Esophagus squamous epithelium (tissue), 4 donors: ENCODE data around the gene ZNF184.

Source experiments
- POLR2A ChIP-seq, 4 donors: fragments of 450-650 bp; IDR thresholded peaks; one replicate each; pipeline ENCODE4 v1.6.1; 2017; ENCODE audit warnings: antibody characterized with exemption in 4 of 4, mild to moderate bottlenecking in 4 of 4, moderate library complexity in 3 of 4
- TF ChIP-seq, protein P1 (sequence below), 6 experiments: fragments of 450-650 bp in 4 of 6; fragments of 200-600 bp in 2 of 6; sonication (generic) in 2 of 6; IDR thresholded peaks; one replicate each; pipeline ENCODE4 v1.5.1; 2016 to 2019; ENCODE audit warnings: antibody characterized with exemption in 6 of 6, mild to moderate bottlenecking in 4 of 6, moderate library complexity in 4 of 6

DNA sequence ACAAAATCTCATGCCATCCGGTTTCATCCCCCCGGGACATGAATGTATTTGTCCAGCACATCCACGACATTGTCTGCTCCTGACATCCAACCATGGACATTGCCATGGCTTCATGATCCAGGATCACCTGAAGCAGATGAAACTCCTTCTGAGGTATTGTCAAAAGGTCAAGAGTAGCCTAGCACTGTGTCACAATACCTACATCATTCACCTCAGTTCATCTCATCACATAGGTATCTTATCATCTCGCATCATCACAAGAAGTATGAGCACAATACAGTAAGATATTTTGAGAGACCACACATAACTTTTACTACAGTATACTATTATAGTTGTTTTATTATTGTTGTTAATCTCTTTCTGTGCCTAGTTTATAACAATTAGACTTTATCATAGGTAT lies 33.5 kb downstream of the ZNF184 start:
- TF ChIP-seq, protein P1, sequence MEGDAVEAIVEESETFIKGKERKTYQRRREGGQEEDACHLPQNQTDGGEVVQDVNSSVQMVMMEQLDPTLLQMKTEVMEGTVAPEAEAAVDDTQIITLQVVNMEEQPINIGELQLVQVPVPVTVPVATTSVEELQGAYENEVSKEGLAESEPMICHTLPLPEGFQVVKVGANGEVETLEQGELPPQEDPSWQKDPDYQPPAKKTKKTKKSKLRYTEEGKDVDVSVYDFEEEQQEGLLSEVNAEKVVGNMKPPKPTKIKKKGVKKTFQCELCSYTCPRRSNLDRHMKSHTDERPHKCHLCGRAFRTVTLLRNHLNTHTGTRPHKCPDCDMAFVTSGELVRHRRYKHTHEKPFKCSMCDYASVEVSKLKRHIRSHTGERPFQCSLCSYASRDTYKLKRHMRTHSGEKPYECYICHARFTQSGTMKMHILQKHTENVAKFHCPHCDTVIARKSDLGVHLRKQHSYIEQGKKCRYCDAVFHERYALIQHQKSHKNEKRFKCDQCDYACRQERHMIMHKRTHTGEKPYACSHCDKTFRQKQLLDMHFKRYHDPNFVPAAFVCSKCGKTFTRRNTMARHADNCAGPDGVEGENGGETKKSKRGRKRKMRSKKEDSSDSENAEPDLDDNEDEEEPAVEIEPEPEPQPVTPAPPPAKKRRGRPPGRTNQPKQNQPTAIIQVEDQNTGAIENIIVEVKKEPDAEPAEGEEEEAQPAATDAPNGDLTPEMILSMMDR (IDR thresholded peaks at IDR 0.05), result no peak
- TF ChIP-seq POLR2A (IDR thresholded peaks at IDR 0.05), result no peak
